GM18507 (cell line): Measurements from ENCODE around the gene CNFN.
"Not testable (repeated sequence)": the region's sequence is repeated elsewhere in the genome, so short reads cannot be mapped to it uniquely, and the experiment has no call there.

Experiments used
- DNase-seq: peaks from one replicate; pipeline ENCODE4 v3.0.0; 2011; ENCODE audit warnings: low read depth; ENCODE audit not compliant: insufficient read length; ENCODE audit errors: extremely low spot score
- FAIRE-seq: peaks from 2 replicates; lab custom pipeline; 2011; peaks lifted over from hg19 to GRCh38; lab: Jason Lieb, UNC

The CNFN gene

DNA sequence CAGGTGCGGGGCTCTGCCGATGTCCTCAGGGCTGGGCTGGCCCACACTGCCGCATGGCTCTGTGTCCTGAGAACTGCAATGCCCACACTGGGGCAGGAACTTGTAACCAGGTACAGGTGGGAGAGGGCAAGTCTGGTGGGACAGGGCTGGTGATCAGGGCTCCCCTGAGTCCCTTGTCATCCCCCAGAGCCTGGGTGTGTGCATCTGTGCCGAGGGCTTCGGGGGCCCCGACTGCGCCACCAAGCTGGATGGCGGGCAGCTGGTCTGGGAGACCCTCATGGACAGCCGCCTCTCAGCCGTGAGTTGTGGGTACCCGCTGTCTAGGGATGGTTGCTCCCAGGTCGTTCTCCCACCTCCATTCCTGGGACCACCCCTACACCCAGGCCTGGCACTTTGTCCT is 34.2 kb downstream of the CNFN start:
- DNase-seq (no peak), FAIRE-seq (no peak)

DNA sequence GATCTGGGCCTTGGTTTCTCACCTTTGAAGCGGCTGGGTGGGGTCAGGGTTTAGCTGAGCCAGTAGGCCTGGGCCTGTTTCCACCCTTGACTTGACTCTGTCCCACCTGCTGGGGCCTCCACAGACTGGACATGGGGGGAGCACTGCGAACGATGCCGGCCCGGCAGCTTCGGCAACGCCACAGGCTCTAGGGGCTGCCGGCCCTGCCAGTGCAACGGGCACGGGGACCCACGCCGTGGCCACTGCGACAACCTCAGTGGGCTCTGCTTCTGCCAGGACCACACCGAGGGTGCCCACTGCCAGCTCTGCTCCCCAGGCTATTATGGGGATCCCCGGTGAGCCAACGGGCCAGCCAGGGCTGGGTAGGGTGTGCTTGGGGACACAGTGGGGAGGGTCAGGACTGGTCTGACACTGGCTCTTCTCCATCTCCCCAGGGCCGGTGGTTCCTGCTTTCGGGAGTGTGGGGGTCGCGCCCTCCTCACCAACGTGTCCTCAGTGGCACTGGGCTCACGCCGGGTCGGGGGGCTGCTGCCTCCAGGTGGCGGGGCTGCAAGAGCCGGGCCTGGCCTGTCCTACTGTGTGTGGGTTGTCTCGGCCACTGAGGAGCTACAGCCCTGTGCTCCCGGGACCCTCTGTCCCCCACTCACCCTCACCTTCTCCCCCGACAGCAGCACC is 36.6 kb downstream of the CNFN start:
- no peak for FAIRE-seq
- DNase-seq: no peak

DNA sequence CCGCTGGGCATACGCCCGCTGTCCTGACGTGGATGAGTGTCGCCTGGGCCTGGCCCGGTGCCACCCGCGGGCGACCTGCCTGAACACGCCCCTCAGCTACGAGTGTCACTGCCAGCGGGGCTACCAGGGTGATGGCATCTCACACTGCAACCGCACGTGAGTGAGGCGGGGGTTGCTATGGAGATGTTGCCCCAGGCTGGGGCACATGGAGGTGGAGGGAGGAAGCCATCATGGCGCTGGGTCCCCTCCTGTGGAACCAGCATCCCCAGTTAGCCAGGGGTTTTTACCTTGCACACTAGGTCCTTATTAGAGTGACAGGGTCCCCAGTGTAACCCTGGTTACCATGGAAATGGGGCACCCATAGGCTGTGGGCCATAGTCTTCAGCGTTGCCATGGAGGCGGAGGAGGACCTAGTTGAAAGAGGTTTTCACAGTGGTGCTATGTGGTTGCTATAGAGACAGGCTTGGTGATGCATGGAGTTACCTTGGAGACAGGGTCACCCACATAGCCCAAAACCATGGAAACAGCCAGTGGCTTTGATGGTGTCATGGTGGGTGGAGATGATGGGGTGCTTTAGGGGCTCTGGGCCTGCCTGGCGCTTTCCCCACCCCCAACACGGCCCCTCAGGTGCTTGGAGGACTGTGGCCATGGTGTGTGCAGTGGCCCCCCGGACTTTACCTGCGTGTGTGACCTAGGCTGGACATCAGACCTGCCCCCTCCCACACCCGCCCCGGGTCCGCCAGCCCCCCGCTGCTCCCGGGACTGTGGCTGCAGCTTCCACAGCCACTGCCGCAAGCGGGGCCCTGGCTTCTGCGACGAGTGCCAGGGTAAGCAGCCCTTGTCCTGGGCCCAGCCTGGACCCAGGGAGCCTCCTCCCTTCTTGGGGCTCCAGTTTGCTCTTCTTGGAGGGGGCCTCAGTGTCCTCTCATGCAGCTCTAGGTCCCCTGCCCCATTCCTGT is 37.5 kb downstream of the CNFN start:
- DNase-seq (peak; percentile 23), FAIRE-seq (peak; percentile 42)

DNA sequence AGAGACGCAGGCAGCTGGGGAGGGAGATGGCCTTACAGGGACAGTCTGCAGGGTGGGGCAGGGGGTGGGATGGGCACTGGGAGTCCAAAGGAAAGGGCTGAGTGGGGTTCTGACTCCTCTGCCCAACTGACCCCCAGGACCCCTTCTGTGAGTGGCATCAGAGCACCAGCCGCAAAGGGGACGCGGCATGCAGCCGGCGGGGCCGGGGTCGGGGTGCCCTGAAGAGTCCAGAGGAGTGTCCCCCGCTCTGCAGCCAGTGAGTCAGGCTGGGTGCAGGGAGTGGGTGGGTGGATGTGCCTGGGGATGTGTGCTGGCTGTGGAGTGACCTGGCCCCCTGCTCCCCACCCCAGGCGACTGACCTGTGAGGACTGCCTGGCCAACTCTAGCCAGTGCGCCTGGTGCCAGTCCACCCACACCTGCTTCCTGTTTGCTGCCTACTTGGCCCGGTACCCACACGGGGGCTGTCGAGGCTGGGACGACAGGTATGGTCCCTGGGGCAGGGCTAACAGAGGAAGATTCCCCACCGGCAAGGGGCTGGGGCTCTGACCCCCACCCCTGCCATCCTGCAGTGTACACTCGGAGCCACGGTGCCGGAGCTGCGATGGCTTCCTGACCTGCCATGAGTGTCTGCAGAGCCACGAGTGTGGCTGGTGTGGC is 38.9 kb downstream of the CNFN start:
- FAIRE-seq (no peak), DNase-seq (no peak)

DNA sequence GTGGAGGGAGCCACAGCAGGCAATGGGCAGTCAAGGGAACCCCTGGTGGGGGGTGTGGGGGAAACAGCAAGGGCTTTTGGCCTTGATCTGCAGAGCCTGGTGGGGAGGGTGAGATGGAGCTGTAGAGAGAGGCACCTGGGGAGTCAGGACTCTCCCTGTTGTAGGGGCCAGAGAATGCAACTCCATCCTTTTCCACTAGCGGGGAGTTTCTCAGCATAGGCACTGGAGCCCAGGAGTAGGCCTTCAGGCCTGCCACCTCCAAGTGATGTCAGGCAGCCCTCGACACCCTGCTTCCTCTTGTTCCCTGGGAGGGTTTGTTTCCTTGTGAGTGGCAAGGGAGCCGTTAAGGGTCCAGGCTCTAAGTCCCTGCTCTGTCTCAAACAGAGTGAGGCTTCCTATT is 39.7 kb downstream of the CNFN start:
- FAIRE-seq (no peak), DNase-seq (no peak)

DNA sequence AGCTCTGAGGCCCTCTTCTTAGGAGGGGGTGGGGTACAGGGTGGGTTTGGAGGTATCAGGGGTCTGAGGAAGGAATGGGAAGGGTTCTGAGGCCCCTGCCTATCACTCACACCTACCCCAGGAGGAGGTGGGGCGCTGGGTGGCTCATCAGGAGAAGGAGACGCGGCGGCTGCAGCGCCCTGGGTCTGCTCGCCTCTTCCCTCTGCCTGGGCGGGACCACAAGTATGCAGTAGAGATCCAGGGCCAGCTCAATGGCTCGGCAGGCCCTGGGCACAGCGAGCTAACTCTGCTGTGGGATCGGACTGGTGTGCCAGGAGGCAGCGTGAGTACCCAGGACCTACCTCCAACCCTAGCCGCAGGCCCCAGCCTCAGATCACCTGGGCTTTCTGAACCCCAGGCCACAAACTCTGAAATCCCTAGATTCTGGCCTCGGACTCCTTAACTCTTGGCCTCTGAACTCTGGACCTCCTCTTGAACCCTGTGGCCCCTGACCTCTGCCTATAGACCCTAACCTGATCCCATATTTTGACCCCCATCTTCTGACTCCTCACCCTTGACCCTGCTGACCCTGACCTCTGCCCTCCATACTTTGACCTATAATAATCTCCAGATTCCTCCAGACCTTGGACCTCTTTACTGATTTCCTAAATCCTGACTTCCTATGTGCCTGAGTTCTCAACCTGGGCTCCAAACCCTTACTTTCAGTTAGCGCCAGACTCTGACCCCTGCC is 40.6 kb downstream of the CNFN start:
- no peak for DNase-seq
- FAIRE-seq: no peak

DNA sequence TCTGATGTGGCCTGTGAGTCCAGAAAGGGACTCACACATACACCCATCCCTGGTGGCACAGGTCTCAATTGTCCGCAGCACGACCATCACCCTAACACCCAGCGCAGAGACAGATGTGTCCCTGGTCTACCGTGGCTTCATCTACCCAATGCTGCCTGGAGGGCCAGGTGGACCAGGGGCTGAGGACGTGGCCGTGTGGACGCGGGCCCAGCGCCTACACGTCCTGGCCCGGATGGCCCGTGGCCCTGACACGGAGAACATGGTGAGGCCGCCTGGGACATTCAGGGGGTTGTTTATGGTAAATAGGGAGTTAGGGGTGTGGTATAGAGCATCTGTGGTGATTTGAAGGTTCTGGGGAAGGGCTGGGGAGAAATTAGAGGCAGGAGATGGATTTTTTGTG is 41.9 kb downstream of the CNFN start:
- no peak for DNase-seq
- FAIRE-seq: no peak

DNA sequence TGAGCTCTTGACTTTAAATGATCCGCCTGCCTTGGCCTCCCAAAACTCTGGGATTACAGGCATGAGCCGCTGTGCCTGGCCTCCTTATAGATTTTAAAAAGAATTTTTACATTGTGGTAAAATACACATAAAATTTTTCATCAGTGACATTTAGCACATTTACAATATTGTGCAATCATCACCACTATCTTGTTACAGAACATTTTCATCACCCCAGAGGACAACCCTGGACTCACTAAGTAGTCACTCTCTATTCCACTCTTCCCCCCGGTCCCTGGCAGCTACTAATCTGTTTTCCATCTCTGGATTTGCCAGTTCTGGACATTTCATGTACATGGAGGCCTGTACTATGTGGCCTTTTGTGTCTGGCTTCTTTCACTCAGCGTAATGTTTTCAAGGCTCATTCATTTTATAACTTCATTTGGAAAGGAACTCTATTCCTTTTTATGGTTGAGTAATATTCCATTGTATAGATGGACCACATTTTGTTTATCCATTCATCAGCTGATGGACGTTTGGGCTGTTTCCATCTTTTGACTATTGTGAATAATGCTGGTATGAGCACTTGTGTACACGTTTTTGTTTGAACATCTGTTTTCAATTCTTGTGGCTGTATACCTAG is 44.8 kb downstream of the CNFN start:
- no peak for DNase-seq
- no peak for FAIRE-seq

DNA sequence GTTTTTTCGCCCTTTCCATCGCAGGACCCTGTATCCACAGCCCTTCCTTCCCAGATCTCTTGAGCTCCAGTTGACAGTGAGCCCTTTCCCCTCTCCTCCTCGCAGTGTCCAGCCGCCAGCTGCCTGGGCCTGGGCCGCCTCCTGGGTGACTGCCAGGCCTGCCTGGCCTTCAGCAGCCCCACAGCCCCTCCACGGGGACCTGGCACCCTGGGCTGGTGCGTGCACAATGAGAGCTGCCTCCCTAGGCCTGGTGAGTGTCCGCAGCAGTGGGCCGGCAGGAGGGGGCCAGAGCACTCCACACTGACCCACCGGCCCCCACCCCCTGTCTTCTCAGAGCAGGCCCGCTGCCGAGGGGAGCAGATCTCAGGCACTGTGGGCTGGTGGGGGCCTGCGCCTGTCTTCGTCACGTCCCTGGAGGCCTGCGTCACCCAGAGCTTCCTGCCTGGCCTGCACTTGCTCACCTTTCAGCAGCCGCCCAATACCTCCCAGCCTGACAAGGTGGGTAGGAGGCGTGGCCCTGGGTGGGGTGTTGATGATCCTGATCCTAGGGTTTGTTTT is 45.7 kb downstream of the CNFN start:
- DNase-seq: no peak
- no peak for FAIRE-seq

DNA sequence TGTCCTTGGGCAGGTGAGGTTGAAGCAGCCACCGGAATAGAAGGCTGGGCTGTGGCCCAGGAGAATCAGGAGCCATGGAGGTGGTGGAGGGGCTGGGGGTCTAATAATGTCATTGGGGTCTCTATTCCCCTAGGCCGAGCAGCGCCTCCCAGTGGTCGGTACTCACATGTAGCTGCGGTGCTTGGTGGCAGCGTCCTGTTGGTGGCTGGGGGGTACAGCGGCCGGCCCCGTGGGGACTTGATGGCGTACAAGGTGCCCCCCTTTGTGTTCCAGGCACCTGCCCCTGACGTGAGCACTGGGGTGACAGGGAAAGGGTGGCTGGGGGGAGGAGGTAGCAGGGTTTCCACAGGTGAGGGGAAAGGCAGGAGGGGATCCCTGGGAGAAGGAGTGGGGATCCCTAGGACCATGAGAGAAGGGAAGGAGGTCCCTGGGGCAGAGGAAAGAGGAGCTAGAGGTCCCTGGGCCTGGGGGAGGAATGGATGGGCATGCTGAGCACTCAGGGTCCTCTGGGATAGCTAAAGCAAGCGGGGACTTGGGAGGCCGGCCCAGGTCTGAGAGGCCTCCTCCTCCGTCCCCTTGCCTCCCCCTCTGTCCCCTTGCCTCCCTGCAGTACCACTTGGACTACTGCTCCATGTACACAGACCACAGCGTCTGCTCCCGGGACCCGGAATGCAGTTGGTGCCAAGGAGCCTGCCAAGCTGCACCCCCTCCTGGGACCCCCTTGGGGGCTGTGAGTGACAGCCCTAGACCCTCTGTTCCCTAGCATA is 46.6 kb downstream of the CNFN start:
- FAIRE-seq: no peak
- no peak for DNase-seq

DNA sequence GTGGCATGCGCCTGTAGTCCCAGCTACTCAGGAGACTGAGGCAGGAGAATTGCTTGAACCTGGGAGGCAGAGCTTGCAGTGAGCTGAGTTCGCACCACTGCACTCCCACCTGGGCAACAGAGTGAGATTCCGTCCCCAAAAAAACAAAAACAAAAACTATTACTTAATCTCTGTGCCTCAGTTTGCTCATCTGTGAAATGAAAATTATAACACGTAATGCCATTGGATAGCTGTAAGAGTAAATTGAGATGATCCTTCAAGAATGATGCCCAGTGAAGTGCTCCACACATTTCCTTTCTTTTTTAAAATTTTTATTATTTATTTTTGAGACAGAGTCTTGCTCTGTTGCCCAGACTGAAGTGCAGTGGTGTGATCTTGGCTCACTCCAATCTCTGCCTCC is 50.2 kb downstream of the CNFN start:
- FAIRE-seq: not testable (repeated sequence)

DNA sequence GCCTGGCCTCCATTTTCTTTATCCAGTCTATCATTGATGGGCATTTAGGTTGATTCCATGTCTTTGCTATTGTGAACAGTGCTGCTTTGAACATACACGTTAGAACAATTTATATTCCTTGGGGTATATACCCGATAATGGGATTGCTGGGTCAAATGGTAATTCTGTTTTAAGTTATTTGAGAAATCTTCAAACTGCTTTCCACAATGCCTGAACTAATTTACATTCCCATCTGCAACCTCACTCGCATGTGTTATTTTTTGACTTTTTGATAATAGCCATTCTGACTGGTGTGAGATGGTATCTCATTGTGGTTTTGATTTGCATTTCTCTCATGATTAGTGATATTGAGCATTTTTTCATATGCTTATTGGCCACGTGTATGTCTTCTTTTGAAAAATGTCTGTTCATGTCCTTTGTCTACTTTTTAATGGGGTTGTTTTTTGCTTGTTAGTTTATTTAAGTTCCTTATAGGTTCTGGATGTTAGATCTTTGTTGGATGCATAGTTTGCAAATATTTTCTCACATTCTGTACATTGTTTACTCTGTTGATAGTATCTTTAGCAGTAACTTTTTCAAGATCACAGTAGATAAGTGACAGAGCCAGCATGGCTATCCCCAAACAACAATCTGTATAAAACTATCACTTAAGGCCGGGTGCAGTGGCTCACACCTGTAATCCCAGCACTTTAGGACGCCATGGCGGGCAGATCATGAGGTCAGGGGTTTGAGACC is 50.8 kb downstream of the CNFN start:
- DNase-seq, FAIRE-seq: not testable (repeated sequence)

More for the DNA sequence above, 50.2 kb downstream of the CNFN start:
- not testable (repeated sequence) for DNase-seq
